ENCODE measurements around the gene NFKBIB.
"Not testable (repeated sequence)": the region's sequence is repeated elsewhere in the genome, so short reads cannot be mapped to it uniquely, and the experiment has no call there.

The NFKBIB gene

GRCh38 chr19:38931521-38931793 lies 31.7 kb downstream of the NFKBIB start:
- no peak for DNase-seq

DNA sequence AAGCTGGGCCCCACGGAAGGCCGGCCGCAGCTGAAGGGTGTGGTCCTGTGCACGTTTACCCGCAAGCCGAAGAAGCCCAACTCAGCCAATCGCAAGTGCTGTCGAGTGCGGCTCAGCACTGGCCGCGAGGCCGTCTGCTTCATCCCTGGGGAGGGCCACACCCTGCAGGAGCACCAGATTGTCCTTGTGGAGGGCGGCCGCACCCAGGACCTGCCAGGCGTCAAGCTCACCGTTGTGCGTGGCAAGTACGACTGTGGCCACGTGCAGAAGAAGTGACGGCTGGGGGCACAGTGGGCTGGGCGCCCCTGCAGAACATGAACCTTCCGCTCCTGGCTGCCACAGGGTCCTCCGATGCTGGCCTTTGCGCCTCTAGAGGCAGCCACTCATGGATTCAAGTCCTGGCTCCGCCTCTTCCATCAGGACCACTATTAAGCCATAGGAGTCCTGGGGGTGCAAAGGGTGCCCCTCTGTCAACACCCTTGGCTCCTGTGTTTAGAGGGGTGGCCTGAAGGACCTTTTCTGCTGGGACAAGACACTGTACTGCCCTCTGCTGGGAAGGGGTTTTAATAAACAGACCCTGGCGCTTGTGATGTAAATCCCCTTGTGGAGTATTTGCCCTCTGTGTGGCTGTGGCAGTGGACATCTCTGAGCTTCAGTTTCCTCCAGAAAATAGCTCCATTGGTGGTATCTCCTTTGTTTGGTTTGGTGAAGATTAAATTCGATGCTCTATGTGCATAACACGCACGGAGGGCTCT lies 32.8 kb downstream of the NFKBIB start:
- DNase-seq: peak; percentile 32

DNA sequence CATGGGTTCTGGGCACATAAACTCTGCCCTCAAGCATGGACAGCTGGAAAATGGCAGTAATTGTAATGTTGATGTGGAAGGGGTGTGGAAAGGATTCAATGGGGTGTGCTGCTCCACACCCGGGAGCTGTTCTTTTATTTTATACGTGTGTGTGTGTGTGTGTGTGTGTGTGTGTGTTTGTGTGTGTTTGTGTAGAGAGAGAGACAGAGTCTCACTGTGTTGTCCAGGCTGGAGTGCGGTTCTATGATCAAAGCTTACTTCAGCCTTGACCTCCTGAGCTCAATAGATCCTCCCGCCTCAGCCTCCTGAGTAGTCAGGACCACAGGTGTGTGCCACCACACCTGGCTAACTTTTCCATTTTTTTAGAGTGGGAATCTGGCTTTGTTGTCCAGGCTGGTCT lies 33.8 kb downstream of the NFKBIB start:
- DNase-seq: no peak

GRCh38 chr19:38939957-38940356 lies 40.2 kb downstream of the NFKBIB start:
- DNase-seq: no peak

DNA sequence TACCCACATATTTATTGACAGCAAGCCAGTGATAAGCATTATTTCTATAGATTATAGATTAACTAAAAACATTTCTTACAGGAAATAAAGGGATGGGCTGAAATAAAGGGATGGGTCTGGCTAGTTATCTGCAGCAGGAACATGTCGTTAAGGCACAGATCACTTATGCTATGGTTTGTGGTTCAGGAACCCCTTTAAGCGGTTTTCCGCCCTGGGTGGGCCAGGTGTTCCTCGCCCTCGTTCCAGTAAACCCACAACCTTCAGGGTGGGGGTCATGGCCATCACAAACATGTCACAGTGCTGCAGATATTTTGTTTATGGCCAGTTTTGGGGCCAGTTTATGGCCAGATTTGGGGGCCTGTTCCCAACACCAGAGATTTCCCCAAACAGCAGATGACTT lies 41.7 kb downstream of the NFKBIB start:
- not testable (repeated sequence) for DNase-seq

- DNase-seq: no peak
Observed at GRCh38 chr19:38941979-38942378, 42.2 kb downstream of the NFKBIB start.

DNA sequence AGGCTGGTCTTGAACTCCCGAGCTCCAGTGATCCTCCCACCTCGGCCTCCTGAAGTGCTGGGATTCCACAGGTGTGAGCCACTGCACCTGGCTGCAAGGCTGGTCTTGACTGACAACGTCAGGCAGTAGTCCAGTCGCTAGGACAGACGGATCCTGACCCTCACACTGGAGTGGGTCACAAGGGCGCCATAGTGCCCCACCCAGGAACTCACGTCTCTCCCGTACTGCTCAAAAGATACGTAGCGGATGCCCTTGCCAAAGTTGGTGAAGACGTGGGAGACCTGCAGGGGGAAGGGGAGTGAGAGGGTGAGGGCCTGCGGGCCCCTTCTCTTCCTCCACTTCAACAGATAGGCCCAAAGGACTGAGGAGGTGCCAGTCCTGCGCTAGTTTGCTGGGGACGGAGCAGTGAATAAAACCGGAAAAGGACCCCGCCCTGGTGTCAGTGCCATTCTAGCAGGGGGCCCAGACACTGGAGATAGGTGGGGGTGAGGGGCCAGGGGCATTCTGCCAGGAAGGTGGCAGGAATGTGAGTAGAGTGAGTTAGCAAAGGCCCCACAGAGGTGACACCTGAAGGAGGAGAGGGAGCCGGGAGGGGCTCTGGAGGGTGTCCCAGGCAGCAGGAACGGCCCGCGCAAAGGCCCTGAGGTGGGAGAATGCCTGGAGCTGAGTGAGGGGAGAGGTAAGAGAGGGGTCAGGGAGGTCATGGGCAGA lies 42.9 kb downstream of the NFKBIB start:
- no peak for DNase-seq

GRCh38 chr19:38944981-38945506 lies 45.3 kb downstream of the NFKBIB start:
- DNase-seq: peak; percentile 17

GRCh38 chr19:38945562-38946228 lies 45.9 kb downstream of the NFKBIB start:
- no peak for DNase-seq

GRCh38 chr19:38946229-38947010 lies 46.7 kb downstream of the NFKBIB start:
- DNase-seq: no peak

DNA sequence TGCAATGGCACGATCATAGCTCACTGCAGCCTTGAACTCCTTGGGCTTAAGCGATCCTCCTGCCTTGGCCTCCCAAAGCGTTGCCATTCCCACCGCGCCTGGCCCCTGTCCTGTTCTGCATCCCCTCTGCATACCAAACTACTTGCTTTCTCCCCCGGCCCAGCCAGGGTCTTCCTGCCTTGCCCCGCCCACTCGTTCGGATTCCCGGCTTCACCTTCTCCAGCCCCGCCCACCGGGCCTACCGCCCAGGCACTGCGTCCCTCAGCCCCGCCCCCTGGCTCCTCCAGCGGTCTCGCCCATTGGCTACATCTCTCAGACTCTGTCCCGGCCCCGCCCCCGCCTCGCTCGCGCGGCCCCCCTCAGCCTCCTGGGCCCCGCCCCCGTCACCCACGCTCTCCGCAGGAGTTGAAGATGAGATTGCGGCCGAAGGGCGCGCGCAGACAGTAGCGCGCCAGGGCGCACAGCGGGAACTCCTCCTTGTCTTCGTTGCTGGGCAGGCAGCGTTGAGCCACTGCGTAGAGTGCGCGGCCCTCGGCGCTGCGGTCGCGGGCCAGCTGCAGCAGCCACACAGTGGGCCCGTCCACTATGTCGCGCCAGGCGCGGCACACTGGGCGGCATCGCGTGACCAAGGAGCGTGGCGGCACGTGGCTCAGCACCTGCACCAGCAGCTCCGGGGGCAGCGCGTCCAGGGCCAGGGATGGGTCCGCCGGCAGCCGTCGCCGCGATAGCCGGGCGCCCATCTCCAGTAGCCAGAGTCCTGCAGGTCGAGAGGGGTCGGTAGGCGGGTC lies 50.0 kb downstream of the NFKBIB start:
- peak; percentile 99 for DNase-seq

- no peak for DNase-seq
Observed at GRCh38 chr19:38951187-38951586, 51.4 kb downstream of the NFKBIB start.

- DNase-seq: peak; percentile 83
Observed at GRCh38 chr19:38952395-38953165, 52.8 kb downstream of the NFKBIB start.

GRCh38 chr19:38953677-38954076 lies 53.9 kb downstream of the NFKBIB start:
- DNase-seq: no peak

GRCh38 chr19:38956264-38956663 lies 56.5 kb downstream of the NFKBIB start:
- DNase-seq: no peak

GRCh38 chr19:38958301-38958700 lies 58.5 kb downstream of the NFKBIB start:
- no peak for DNase-seq
